Endodermal cell (in vitro differentiated cells): Measurements from ENCODE around the gene LGALS7. TPM values are rescaled to one million over a fixed set of nuclear protein-coding genes. Genes with fewer than 3 reads are reported as not detected.
"Not testable (repeated sequence)": the region's sequence is repeated elsewhere in the genome, so short reads cannot be mapped to it uniquely, and the experiment has no call there.

Experiments used
- DNase-seq: peaks from one replicate; pipeline ENCODE4 v3.0.0-alpha.2; 2017
- H3K27ac ChIP-seq: 2 replicates; pipeline ENCODE4 v1.5.1; 2013; ENCODE audit warnings: mild to moderate bottlenecking, low read depth, low read length, moderate library complexity
- H3K27me3 ChIP-seq: 2 replicates; pipeline ENCODE4 v1.6.1; 2013; ENCODE audit warnings: mild to moderate bottlenecking, low read length, moderate library complexity; ENCODE audit not compliant: insufficient read depth, control insufficient read depth, poor library complexity, severe bottlenecking
- H3K36me3 ChIP-seq: 2 replicates; pipeline ENCODE4 v1.7.0; 2013; ENCODE audit warnings: mild to moderate bottlenecking, low read length, moderate library complexity; ENCODE audit not compliant: control insufficient read depth, insufficient read depth
- H3K4me1 ChIP-seq: one replicate; pipeline ENCODE4 v1.7.0; 2013; ENCODE audit warnings: low read length; ENCODE audit not compliant: control insufficient read depth, insufficient read depth
- H3K4me3 ChIP-seq: 2 replicates; pipeline ENCODE4 v1.5.1; 2013; ENCODE audit warnings: mild to moderate bottlenecking, low read length, moderate library complexity
- H3K9ac ChIP-seq: 2 replicates; pipeline ENCODE4 v1.6.1; 2013; ENCODE audit warnings: mild to moderate bottlenecking, low read length, moderate library complexity; ENCODE audit not compliant: poor library complexity, severe bottlenecking; ENCODE audit errors: extremely low read depth
- H3K9me3 ChIP-seq: 2 replicates; pipeline ENCODE4 v1.6.1; 2013; ENCODE audit warnings: mild to moderate bottlenecking, low read length, moderate library complexity; ENCODE audit not compliant: control insufficient read depth
- H3K27ac Mint-ChIP-seq: 2 replicates; pipeline ENCODE4 v1.8.0; 2020; ENCODE audit warnings: mixed read lengths
- H3K27me3 Mint-ChIP-seq: 2 replicates; pipeline ENCODE4 v1.8.0; 2021; ENCODE audit warnings: mild to moderate bottlenecking, mixed read lengths; ENCODE audit not compliant: insufficient read depth
- H3K36me3 Mint-ChIP-seq: 2 replicates; pipeline ENCODE4 v1.8.0; 2020; ENCODE audit warnings: low read depth, mixed read lengths
- H3K4me1 Mint-ChIP-seq: 2 replicates; pipeline ENCODE4 v1.8.0; 2020; ENCODE audit warnings: mixed read lengths
- H3K4me3 Mint-ChIP-seq: 2 replicates; pipeline ENCODE4 v1.8.0; 2020; ENCODE audit warnings: mild to moderate bottlenecking, moderate library complexity, mixed read lengths
- H3K9me3 Mint-ChIP-seq: 2 replicates; pipeline ENCODE4 v1.8.0; 2020; ENCODE audit warnings: mild to moderate bottlenecking, mixed read lengths
- CTCF ChIP-seq: fragments of 200-600 bp; sonication (generic); conservative IDR thresholded peaks from 2 replicates; pipeline ENCODE4 v1.5.0; 2021; ENCODE audit warnings: antibody characterized with exemption, mild to moderate bottlenecking
- WGBS, 2 experiments: methylation state at CpG; one replicate each; pipeline versions ENCODE4 v1.1.5 to v1.1.7; 2013; ENCODE audit warnings: missing lambda C conversion rate in 2 of 2, mixed read lengths in 1 of 2; ENCODE audit not compliant: insufficient coverage in 1 of 2, insufficient read length in 1 of 2; 5-methylcytosine and 5-hydroxymethylcytosine counted together
- total RNA-seq, 2 donors: library from RNA; stranded (reverse); fragmentation: NEBNext Ultra II Directional in 1 of 2; extraction: Animal tissue kit (Norgen Biotek cat#: 25700) in 1 of 2; gene quantifications; 2 replicates in 1 of 2; 3 replicates in 1 of 2; pipeline ENCODE4 v1.2.1, GENCODE V29; 2021

The LGALS7 gene
- total RNA-seq, 2 donors from 2014 or later = 1.8 TPM; not detected in 1

- no peak for DNase-seq
- H3K4me3 ChIP-seq = no peak overlapping the region
These were observed 28.2 kb upstream of the LGALS7 start for GRCh38 chr19:38801359-38802095.

GRCh38 chr19:38800577-38801347 is 27.4 kb upstream of the LGALS7 start:
- WGBS, 2 experiments = 93% methylated on average over 5 of the region's 5 CpGs
- no peaks in the 10 kb centered on the region for H3K36me3 ChIP-seq
- no peak overlapping the region for H3K9ac ChIP-seq
- H3K27ac Mint-ChIP-seq = no peak overlapping the region
- peaks cover 1% of the 10 kb centered on the region for H3K4me1 Mint-ChIP-seq
- H3K9me3 Mint-ChIP-seq = peaks cover 11% of the 10 kb centered on the region
- H3K36me3 Mint-ChIP-seq = no peaks in the 10 kb centered on the region
- no peak overlapping the region for H3K4me3 ChIP-seq
- no peaks in the 10 kb centered on the region for H3K27me3 ChIP-seq
- no peaks in the 10 kb centered on the region for H3K9me3 ChIP-seq
- peaks cover 8% of the 10 kb centered on the region for H3K27me3 Mint-ChIP-seq
- H3K4me1 ChIP-seq = no peaks in the 10 kb centered on the region
- TF ChIP-seq CTCF = no peak
- DNase-seq = no peak
- H3K4me3 Mint-ChIP-seq = no peak overlapping the region
- no peak overlapping the region for H3K27ac ChIP-seq

More at GRCh38 chr19:38801359-38802095, 28.2 kb upstream of the LGALS7 start:
- no peaks in the 10 kb centered on the region for H3K27me3 ChIP-seq
- H3K9me3 ChIP-seq = no peaks in the 10 kb centered on the region
- no peaks in the 10 kb centered on the region for H3K36me3 ChIP-seq
- peaks cover 1% of the 10 kb centered on the region for H3K4me1 Mint-ChIP-seq
- no peaks in the 10 kb centered on the region for H3K36me3 Mint-ChIP-seq
- H3K27me3 Mint-ChIP-seq = peaks cover 8% of the 10 kb centered on the region
- no peak overlapping the region for H3K9ac ChIP-seq
- TF ChIP-seq CTCF = no peak
- H3K9me3 Mint-ChIP-seq = peaks cover 7% of the 10 kb centered on the region
- H3K4me3 Mint-ChIP-seq = no peak overlapping the region
- no peak overlapping the region for H3K27ac ChIP-seq
- no peak overlapping the region for H3K27ac Mint-ChIP-seq
- 94 to 98% methylated on average over 8 to 12 of the region's 12 CpGs for WGBS, 2 experiments
- no peaks in the 10 kb centered on the region for H3K4me1 ChIP-seq

- no peak for TF ChIP-seq CTCF
- H3K27ac ChIP-seq = no peak overlapping the region
- no peaks in the 10 kb centered on the region for H3K27me3 ChIP-seq
- H3K9ac ChIP-seq = no peak overlapping the region
- no peak overlapping the region for H3K4me3 Mint-ChIP-seq
- 92 to 100% methylated on average over 5 to 8 of the region's 10 CpGs for WGBS, 2 experiments
- no peak for DNase-seq
- no peaks in the 10 kb centered on the region for H3K36me3 ChIP-seq
- H3K4me3 ChIP-seq = no peak overlapping the region
- H3K36me3 Mint-ChIP-seq = no peaks in the 10 kb centered on the region
- no peaks in the 10 kb centered on the region for H3K4me1 ChIP-seq
- no peaks in the 10 kb centered on the region for H3K9me3 ChIP-seq
- peaks cover 1% of the 10 kb centered on the region for H3K4me1 Mint-ChIP-seq
- H3K9me3 Mint-ChIP-seq = peaks cover 13% of the 10 kb centered on the region
- H3K27ac Mint-ChIP-seq = no peak overlapping the region
- peaks cover 6% of the 10 kb centered on the region for H3K27me3 Mint-ChIP-seq
These were observed 25.8 kb upstream of the LGALS7 start for GRCh38 chr19:38799104-38799503.

DNA sequence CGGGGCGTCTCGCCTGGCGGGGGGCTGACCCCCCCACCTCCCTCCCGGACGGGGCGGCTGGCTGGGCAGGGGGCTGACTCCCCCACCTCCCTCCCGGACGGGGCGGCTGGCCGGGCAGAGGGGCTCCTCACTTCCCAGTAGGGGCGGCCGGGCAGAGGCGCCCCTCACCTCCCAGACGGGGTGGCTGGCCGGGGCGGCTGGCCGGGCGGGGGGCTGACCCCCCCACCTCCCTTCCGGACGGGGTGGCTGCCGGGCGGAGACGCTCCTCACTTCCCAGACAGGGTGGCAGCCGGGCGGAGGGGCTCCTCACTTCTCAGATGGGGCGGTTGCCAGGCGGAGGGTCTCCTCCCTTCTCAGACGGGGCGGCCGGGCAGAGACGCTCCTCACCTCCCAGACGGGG is 24.5 kb upstream of the LGALS7 start:
- H3K36me3 ChIP-seq, H3K4me3 Mint-ChIP-seq, H3K9me3 ChIP-seq, H3K4me3 ChIP-seq, H3K36me3 Mint-ChIP-seq, DNase-seq, H3K27ac ChIP-seq, H3K27me3 ChIP-seq, H3K9ac ChIP-seq, H3K27ac Mint-ChIP-seq, H3K4me1 Mint-ChIP-seq, H3K4me1 ChIP-seq, H3K27me3 Mint-ChIP-seq: not testable (repeated sequence)
- WGBS, 2 experiments = 91% methylated on average over 8 of the region's 33 CpGs; no CpG with 5 or more reads in 1 of the 2 experiments
- peaks cover 13% of the 10 kb centered on the region for H3K9me3 Mint-ChIP-seq
